A673 (cell line): ENCODE data around the gene INSR.

Source experiments
- CTCF ChIP-seq: fragments of 300-800, 200-600 bp; sonication (generic); conservative IDR thresholded peaks from 2 replicates; pipeline ENCODE4 v1.5.1; 2017; ENCODE audit warnings: low read depth, mild to moderate bottlenecking, antibody characterized with exemption, low read length, moderate library complexity, mixed read lengths
- EZH2 ChIP-seq: fragments of 200-600 bp; sonication (generic); IDR thresholded peaks from 2 replicates; pipeline ENCODE4 v1.6.1; 2017; ENCODE audit warnings: borderline replicate concordance, low read depth, mild to moderate bottlenecking, mixed read lengths, antibody characterized with exemption, low read length; ENCODE audit not compliant: poor library complexity, severe bottlenecking

GRCh38 chr19:7292352-7292949, 1.8 kb downstream of the INSR start:
- no peak for TF ChIP-seq CTCF
- no peak for TF ChIP-seq EZH2
